ENCODE results near the gene CPEB1.
"Not testable (repeated sequence)": the region's sequence is repeated elsewhere in the genome, so short reads cannot be mapped to it uniquely, and the experiment has no call there.

The CPEB1 gene

DNA sequence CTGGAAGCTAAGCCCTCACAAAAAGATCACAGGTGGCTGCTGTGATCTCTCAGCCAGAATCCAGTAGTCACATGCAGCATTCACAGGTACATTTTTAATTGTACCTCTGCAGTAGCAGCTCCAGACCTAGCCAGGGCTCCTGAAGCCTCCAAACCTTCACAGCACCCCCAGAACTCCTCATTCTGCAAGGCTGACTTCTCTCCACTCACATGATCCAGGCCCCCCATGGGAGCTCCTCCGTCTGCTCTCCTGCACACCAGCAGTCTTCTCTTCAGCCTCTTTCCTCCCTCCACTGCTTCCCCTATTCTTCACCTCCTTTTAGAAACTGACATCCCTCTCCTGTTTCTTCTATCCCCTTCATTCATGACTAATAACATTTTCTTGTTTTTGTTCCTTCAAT, 13.2 kb upstream of the CPEB1 start:
- TF ChIP-seq POLR2A (IDR thresholded peaks at IDR 0.05; ENCODE audit: low read length) (no peak), GATA1 (IDR thresholded peaks at IDR 0.05; ENCODE audit: low read depth, low read length) (no peak)
- no peak for DNase-seq

DNA sequence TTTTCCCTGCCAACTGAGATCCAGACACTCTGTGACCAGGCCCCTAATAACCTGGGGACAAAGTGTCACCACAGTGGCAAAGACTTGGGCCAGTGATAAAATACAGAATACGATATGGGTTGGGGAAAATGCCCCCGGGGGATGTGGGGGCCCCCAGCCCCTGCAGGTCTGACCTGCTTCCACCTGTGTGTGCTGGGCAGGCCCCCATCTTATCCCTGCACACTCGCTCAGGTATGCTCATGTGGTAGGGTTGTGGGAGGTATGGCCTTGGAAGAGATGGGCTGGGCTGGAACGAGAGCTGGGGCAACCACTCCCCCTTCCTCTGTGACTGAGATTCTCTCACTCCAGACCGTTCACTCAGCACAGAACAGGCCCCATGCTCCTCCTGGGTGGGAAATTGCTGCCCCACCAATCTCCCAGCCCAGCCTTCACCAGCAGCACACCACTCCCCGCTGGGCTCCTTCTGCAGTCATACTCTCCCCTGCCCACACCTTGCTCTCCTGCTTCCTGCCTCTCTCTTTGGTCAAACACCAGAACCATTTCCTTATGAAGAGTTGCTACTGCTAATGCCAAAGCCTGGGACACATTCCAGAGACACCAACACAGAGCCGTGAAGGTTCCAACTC, 9.6 kb upstream of the CPEB1 start:
- no peak for TF ChIP-seq POLR2A (IDR thresholded peaks at IDR 0.05; ENCODE audit: low read length)
- TF ChIP-seq GATA1 (IDR thresholded peaks at IDR 0.05; ENCODE audit: low read depth, low read length): no peak
- no peak for DNase-seq

DNA sequence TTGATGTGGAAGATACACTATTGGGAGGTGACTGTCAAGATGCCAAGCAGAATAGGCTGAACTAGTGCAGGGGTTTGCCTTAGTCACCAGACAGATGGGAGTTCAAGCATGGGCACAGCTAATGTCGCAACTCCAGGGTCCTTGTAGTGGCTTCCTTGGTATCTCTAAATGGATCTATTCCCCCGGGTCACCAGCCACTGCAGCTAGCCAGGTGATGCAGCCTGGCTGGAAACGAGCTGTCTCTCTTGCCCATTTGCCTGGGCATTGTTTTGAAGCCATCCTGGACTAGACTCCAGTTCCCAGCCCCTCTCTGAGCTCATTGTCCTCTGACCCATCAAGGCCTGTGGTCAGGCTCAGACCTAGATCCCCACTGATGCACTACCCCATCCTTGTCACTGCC, 8.4 kb upstream of the CPEB1 start:
- TF ChIP-seq POLR2A (IDR thresholded peaks at IDR 0.05; ENCODE audit: low read length) (no peak), GATA1 (IDR thresholded peaks at IDR 0.05; ENCODE audit: low read depth, low read length) (no peak)
- DNase-seq: no peak

DNA sequence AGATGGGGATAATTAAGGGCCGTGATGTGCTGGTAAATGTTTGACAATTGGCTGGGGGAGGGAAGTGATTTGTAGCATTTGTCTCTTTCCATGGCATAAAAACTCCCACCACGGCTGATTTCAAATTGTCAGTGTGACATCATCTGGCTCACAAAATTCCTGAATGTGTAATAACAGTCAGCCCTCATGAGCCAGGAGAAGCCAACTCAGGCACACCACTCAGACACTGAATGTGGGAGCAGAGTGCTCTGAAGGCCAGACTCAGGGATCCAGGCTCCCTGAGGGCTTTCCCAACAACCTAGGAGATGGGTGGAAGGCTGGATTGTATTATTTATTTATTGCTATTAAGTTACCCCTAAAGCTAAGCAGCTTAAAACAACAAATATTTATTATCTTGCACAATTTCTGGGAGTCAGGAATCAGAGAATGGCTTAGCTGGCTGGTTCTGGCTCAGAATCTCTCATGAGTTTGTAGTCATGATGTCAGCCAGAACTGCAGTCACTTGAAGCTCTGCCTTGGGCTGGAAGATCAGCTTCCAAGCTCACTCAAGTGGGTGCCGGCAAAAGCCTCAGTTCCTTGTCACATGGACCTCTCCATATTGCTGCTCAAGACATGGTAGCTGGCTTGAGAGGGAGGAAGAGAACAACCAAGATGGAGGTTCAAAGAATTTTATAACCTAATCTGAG, 6.5 kb upstream of the CPEB1 start:
- TF ChIP-seq GATA1 (IDR thresholded peaks at IDR 0.05; ENCODE audit: low read depth, low read length): no peak
- TF ChIP-seq POLR2A (IDR thresholded peaks at IDR 0.05; ENCODE audit: low read length): no peak
- no peak for DNase-seq

DNA sequence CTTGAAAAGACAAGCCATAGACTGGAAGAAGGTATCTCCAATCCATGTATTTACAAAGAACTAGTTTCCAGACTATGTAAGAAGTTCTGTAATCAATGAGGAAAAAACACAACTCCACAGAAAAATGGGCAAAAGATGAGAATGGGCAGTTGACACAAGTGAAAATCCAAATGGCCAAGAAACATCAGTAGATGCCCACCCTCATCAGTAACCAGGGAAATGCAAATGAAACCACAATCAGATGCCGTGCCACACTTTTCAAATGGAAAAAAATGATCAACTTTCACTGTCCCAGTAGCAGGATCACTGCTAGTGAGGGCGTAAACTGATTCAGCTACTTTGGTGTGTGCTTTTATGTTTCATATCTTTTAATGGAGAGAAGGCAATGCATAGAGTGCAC, 4.5 kb upstream of the CPEB1 start:
- no peak for TF ChIP-seq GATA1 (IDR thresholded peaks at IDR 0.05; ENCODE audit: low read depth, low read length)
- no peak for TF ChIP-seq POLR2A (IDR thresholded peaks at IDR 0.05; ENCODE audit: low read length)
- no peak for DNase-seq

DNA sequence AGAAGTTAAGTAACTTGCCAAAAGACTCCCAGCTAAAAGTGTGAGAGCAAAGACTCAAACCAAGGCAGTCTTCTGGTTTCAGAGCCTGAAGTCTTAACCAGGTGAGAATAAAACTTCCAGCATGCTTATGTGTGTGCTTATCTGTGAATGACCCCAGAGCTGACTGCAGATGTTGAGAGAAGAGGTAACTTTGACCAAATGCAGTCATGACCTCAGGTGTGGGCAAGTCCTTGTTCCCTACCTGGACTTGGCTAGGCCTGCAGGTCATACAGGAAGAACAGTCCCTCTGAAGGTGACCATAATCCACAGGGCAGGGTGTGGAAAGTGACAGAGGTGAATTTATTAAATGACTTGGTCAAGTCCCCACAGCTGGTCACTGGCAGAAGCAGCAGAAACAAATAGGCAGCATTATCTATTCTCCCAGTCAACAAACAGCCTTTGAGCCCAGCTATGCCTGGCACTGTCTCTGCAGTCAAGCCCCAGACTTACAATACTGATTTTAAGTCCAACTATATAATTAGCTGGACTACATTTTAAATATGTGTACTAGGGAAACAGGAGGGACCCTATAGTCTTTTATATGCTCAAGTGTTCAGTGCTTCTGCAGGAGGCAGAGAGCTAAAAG, 3.0 kb upstream of the CPEB1 start:
- TF ChIP-seq GATA1 (IDR thresholded peaks at IDR 0.05; ENCODE audit: low read depth, low read length) (no peak), POLR2A (IDR thresholded peaks at IDR 0.05; ENCODE audit: low read length) (no peak)

DNA sequence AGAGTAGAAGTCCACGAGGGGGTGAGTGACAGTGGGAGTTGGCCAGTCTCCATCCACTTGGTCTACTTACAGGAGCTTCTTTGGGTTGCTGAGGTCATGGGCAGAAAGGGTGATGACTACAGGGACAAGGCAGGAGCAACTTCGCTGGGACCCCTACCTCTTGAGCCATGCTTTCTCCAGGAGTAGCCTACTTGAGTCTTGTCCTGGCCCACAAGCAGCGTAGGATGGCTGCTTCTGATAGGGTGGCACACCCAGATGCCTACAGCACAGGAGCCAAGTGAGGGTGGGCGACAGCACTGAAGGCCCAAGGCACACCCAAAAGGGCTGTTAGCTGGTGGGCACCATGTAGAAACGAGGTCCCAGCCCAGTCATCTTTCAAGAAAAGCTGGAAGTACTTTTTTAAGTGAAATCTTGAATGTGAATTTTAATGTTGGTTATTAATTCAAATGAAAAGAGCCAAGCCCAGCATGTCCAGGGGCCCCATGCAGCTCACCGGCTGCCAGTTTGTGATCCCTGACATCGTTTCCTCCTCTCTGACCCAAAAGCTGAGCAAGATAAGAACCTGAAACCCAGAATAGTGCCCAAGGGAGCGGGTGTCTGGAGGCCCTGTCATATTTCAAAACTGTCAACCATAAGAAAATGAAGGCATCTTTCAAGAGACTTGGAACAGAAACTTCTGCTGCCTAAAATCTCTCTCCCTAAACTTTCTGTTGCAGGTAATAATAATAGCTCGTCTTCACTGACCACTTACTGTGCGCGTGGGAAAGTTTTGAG, 2.2 kb upstream of the CPEB1 start:
- no peak for TF ChIP-seq GATA1 (IDR thresholded peaks at IDR 0.05; ENCODE audit: low read depth, low read length)
- TF ChIP-seq POLR2A (IDR thresholded peaks at IDR 0.05; ENCODE audit: low read length): no peak
- peak in 1 of 2 experiments; percentile 16 for DNase-seq

More for the DNA sequence above, 3.0 kb upstream of the CPEB1 start:
- no peak for DNase-seq

DNA sequence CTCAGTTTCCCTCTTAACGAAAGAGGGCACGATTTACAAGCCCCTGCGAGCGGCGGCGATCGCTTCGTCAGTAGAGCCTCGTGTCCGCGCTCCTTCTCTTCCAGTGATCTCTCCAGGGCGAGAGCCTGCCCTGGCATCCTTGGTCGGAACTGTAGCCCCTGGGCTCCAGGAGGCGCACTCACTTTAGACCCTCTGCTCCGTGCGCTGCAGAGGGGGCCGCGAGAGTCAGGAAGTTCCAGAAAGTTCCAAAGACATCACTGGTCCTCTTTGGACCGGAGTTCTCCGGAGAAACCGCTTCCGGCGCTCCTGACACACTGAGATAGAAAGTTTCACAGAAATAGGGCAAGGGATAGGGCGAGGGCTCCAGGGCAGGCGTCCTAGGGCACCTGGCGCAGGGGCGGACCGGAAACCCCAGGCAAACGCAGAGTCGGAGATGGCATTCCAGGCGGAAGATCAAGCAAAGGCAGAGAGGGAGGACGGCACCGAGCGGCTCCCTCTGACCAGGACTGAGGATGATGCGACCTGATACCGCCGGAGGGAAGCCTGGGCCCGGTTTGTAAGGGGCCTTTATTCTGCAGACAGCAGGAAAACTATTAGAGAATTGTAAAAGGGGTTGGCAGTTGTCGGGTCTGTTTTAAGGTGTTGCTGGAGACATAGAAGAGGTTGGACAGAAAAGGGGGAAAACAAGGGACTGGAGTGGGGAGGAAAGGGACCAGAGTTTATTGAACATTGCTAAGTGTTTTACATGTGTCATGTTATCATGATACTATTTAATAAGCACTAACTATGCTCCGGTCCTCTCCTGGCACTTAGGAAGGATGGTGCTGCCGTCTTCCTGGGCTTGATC, 1.3 kb upstream of the CPEB1 start:
- peak; percentile 28 to 38 for DNase-seq
- no peak for TF ChIP-seq POLR2A (IDR thresholded peaks at IDR 0.05; ENCODE audit: low read length)
- TF ChIP-seq GATA1 (IDR thresholded peaks at IDR 0.05; ENCODE audit: low read depth, low read length): no peak

DNA sequence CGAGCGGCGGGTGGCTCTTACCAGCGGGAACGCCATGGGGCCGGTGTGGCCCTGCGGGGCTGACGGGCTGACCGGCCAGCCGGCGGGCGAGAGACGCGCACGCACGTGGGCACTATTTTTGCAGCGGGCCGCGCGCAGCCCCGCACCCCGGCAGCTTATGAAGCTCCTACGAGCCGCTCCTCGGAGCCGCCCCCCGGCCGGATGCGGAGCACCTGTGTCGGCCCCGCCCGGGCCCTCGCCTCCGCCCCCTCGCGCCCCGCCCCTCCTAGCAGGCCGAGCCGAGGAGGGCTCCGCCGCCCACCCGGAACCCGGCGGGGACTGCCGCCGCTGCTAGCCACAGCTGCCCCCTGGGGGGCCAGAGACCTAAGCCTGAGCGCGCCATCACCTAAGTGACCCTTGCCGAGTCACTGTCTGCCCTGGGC, 683 bp upstream of the CPEB1 start:
- DNase-seq: no peak
- TF ChIP-seq GATA1 (IDR thresholded peaks at IDR 0.05; ENCODE audit: low read depth, low read length) (no peak), POLR2A (IDR thresholded peaks at IDR 0.05; ENCODE audit: low read length) (no peak)

DNA sequence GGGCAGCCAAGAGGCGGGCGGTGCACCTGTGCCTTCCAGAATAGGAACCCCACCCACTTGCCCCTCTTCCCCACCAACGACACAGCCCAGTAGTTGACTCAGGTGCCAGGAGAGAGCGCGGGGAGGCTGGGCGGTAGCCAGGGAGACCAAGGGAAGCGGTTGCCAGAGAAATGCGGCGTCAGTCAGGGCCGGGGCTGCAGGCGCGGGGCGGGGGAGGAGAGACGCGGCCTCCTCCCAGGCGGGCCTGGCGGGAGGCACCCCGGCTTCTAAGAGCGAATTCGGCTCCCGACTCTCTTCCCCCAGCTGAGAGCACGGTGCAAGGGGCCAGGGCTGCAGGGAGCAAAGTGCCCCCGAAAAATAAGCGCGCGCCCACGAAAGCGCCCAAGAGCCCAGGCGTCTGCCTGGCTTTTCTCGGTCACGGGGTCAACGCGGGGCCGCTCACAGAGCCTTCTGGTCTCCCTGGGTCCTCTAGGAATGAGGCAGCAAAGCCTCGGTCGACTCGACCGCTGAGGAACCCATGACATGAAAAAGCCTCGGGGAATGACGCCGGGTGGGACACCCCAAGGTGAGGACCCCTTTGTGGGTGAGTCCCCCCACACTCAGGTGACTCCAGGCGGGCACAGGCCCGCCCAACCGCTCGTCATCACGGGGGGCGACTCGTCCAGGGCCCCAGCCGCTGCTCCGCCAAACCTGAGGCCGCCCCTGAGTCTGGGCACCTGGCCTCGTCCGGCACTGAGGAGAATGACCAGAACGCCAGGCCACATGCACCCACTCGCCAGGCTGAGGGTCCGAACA, 716 bp downstream of the CPEB1 start:
- DNase-seq: peak; percentile 37 to 53
- TF ChIP-seq GATA1 (IDR thresholded peaks at IDR 0.05; ENCODE audit: low read depth, low read length) (no peak), POLR2A (IDR thresholded peaks at IDR 0.05; ENCODE audit: low read length) (no peak)

DNA sequence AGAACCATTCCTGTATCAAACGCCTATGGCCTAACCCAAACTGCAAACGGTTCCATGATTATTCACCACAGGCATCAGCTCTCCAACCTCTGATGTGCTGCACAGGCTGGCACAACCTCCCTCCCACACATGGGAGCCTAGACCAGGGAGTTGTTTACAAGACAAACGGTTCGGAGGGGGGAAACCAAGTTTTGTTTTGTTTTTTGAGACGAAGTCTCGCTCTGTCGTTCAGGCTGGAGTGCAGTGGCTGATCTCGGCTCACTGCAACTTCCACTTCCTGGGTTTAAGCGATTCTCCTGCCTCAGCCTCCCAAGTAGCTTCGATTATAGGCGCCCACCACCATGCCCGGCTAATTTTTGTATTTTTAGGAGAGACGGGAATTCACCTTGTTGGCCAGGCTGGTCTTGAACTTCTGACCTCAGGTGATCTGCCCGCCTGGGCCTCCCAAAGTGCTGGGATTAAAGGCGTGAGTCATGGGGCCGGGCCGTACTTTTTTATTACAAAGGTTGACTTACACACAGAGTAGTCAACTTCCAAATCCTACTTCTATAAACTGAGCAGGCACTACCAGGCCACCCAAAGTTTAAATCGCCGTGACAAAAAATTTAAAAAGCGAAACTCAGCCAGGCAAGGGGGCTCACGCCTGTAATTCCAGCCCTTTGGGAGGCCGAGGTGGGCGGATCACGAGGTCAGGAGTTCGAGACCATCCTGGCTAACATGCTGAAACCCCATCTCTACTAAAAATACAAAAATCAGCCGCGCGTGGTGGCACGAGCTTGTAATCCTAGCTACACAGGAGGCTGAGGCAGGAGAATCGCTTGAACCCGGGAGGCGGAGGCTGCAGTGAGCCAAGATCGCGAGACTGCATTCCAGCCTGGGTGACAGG, 2.0 kb downstream of the CPEB1 start:
- DNase-seq: not testable (repeated sequence)

DNA sequence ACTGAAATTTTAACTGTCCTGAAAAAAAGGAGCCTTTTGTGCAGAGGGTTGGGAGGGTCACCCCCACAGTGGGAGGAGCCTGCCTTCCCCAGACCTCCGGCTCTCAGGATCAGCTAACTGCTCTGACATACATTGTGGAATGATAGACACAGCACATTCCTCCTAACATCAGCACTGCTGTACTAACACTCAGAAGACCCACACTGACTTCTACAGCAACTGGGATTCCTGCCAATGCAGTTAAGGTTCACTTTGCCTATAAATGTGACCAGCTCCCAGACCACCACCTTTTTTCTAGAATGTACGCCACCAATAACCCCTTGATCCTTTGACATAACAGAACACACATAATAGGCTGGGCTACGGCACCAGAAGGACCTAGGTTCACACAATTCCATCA, 3.2 kb downstream of the CPEB1 start:
- DNase-seq: no peak

More for the DNA sequence above, 3.2 kb downstream of the CPEB1 start:
- TF ChIP-seq POLR2A (IDR thresholded peaks at IDR 0.05; ENCODE audit: low read length): no peak
- TF ChIP-seq GATA1 (IDR thresholded peaks at IDR 0.05; ENCODE audit: low read depth, low read length): no peak

Measured in erythroblast (primary cell).